Parathyroid adenoma (tissue), 2 donors: ENCODE data around the gene KCNJ12.

Experiments
- H2AFZ ChIP-seq: fragments of 300-600 bp; sonication (generic); one replicate; pipeline ENCODE4 v1.7.0; 2017; ENCODE audit warnings: antibody characterized with exemption, mild to moderate bottlenecking
- H3K27ac ChIP-seq: fragments of 300-600 bp; sonication (generic); one replicate; pipeline ENCODE4 v1.7.0; 2017
- H3K27me3 ChIP-seq: fragments of 300-600 bp; sonication (generic); one replicate; pipeline ENCODE4 v1.7.0; 2017; ENCODE audit warnings: low read length; ENCODE audit not compliant: control insufficient read depth, insufficient read depth
- H3K36me3 ChIP-seq: fragments of 300-600 bp; sonication (generic); one replicate; pipeline ENCODE4 v1.7.0; 2017; ENCODE audit warnings: low read length; ENCODE audit not compliant: control insufficient read depth, insufficient read depth
- H3K4me1 ChIP-seq: fragments of 300-600 bp; sonication (generic); one replicate; pipeline ENCODE4 v1.7.0; 2017; ENCODE audit warnings: control low read depth
- H3K4me2 ChIP-seq: fragments of 300-600 bp; sonication (generic); one replicate; pipeline ENCODE4 v1.7.0; 2017; ENCODE audit warnings: low read length
- H3K4me3 ChIP-seq: fragments of 300-600 bp; sonication (generic); one replicate; pipeline ENCODE4 v1.7.0; 2017; ENCODE audit warnings: low read depth, low read length
- H3K79me2 ChIP-seq: fragments of 300-600 bp; sonication (generic); one replicate; pipeline ENCODE4 v1.7.0; 2017; ENCODE audit warnings: control low read depth
- H3K9ac ChIP-seq: fragments of 300-600 bp; sonication (generic); one replicate; pipeline ENCODE4 v1.7.0; 2017; ENCODE audit warnings: mild to moderate bottlenecking
- H3K9me3 ChIP-seq: fragments of 300-600 bp; sonication (generic); one replicate; pipeline ENCODE4 v1.7.0; 2017; ENCODE audit warnings: low read length; ENCODE audit not compliant: control insufficient read depth
- TF ChIP-seq, protein P1 (sequence below): fragments of 300-600 bp; sonication (generic); IDR thresholded peaks from one replicate; pipeline ENCODE4 v1.7.0; 2017; ENCODE audit warnings: antibody characterized with exemption, mild to moderate bottlenecking
- donor health status: primary hyperparathyroidism.

KCNJ12 gene

GRCh38 chr17:21375162-21375560, 996 bp upstream of the KCNJ12 start:
- TF ChIP-seq, protein P1, sequence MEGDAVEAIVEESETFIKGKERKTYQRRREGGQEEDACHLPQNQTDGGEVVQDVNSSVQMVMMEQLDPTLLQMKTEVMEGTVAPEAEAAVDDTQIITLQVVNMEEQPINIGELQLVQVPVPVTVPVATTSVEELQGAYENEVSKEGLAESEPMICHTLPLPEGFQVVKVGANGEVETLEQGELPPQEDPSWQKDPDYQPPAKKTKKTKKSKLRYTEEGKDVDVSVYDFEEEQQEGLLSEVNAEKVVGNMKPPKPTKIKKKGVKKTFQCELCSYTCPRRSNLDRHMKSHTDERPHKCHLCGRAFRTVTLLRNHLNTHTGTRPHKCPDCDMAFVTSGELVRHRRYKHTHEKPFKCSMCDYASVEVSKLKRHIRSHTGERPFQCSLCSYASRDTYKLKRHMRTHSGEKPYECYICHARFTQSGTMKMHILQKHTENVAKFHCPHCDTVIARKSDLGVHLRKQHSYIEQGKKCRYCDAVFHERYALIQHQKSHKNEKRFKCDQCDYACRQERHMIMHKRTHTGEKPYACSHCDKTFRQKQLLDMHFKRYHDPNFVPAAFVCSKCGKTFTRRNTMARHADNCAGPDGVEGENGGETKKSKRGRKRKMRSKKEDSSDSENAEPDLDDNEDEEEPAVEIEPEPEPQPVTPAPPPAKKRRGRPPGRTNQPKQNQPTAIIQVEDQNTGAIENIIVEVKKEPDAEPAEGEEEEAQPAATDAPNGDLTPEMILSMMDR = no peak
- Histone ChIP-seq H3K4me3 (no peak overlapping the region), H3K27me3 (no peaks in the 10 kb centered on the region), H2AFZ (no peak overlapping the region), H3K9ac (no peak overlapping the region), H3K4me1 (peaks cover 6% of the 10 kb centered on the region), H3K79me2 (peaks cover 3% of the 10 kb centered on the region), H3K4me2 (no peak overlapping the region), H3K9me3 (no peaks in the 10 kb centered on the region), H3K27ac (no peak overlapping the region), H3K36me3 (no peaks in the 10 kb centered on the region)

DNA sequence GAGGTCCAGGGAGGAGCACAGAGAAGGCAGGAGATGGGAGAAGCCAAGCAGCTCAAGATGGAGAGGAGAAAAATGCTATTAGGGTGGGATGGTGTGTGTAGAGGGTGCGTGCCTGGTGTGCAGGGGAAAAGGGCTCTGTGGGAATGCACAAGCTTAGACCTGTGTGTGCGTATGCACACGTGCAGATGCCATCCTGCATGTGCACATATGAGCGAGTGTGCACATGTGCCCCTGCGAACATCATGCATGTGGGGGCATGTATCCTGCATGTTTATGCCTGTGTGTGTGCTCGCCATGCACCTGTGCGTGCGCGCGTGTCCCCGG, 438 bp upstream of the KCNJ12 start:
- Histone ChIP-seq H3K36me3 (no peaks in the 10 kb centered on the region), H3K79me2 (peaks cover 6% of the 10 kb centered on the region), H3K4me2 (peak overlapping the region; percentile 77), H3K27me3 (no peaks in the 10 kb centered on the region), H3K4me3 (no peak overlapping the region), H3K4me1 (peaks cover 6% of the 10 kb centered on the region), H3K9me3 (no peaks in the 10 kb centered on the region), H3K9ac (no peak overlapping the region), H3K27ac (no peak overlapping the region), H2AFZ (peak overlapping the region; percentile 83)
- TF ChIP-seq, protein P1 = no peak

DNA sequence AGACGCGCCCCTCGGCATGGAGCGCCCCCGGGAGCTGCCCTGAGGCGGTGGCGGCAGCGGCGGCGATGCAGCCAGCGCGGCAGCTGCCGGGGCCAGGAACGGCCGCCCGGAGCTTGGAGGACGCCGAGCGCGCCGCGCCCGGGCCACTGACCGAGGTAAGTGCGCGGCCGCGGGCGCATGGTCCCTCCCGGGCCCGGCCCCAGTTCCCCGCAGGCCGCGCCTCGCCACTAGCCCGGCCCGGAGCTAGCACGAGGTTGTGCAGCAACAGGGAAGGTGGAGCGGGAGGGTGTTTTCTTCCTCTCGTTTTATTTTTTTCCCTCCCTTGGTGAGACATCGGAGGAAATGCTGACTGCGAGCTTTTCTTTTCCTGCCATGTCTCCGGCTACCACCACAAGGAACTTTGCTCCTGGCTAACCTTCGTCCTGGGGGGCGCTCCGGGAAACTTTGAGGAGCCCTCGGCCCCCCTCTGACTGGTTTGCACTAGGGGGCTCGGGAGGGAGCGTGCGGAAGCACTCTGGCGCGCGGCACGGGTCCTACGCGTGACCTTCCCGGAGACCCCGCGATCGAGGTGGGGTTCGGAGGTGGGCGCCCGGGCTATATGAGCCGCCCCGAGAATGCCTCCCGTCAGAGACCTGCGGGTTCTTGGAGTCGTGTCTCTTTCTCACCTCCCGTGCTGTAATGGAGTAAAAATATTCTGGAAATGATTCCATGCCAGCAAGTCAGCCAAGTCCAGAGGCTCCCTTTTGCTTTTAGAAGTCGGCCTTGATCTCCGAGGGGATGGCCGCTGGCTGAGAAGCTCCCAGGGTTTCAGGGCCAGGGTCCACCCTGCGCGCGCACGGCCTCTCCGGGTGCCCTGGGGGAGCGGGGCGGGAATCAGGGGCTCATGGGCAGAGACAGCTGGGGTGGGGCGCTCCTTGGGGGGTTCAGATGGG, 868 bp downstream of the KCNJ12 start:
- no peaks in the 10 kb centered on the region for H3K36me3 ChIP-seq
- H3K9ac ChIP-seq = no peak overlapping the region
- H3K27ac ChIP-seq = no peak overlapping the region
- peak overlapping the region; percentile 77 for H3K4me2 ChIP-seq
- H3K4me3 ChIP-seq = peak overlapping the region; percentile 51
- peaks cover 6% of the 10 kb centered on the region for H3K4me1 ChIP-seq
- TF ChIP-seq, protein P1 = no peak
- H3K9me3 ChIP-seq = no peaks in the 10 kb centered on the region
- H3K27me3 ChIP-seq = no peaks in the 10 kb centered on the region
- H3K79me2 ChIP-seq = peaks cover 6% of the 10 kb centered on the region
- H2AFZ ChIP-seq = peak overlapping the region; percentile 88

DNA sequence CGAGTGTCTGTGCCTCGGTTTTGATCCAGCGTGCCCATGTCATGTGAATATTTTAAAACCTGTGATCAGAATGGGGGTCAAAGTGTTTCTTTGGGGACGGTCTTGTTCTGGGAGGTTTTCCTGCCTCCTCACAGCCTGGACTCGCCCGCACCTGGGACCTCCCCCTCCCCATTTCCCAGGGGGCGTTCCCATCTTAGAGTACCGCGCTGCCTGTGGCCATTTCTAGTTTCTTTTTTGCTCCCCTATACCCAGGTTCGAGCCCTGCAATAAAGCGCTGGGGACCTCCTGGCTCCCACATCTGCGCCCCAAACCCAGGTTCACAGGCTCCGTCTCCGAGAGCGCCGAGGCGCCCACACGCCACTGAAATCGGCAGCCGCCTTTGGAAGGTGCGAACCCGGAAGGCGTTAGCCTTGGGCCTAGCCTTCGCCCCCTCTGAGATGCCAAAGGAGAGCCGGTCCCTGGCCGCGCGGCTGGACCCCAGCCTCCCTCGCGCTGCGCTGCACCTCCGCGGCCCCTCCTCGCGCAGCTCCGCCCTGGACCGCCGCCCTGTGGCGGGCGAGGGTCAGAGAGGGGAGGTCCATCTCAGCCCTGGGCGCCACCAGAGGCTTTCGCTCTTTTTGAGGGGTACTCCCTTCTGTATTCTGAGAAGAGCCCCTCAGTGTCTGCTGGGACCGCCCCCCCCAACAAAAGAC, 1.7 kb downstream of the KCNJ12 start:
- H3K27ac ChIP-seq = no peak overlapping the region

More for the DNA sequence above, 1.7 kb downstream of the KCNJ12 start:
- Histone ChIP-seq H3K4me2 (peak overlapping the region; percentile 77), H3K27me3 (no peaks in the 10 kb centered on the region), H3K9ac (no peak overlapping the region), H3K36me3 (no peaks in the 10 kb centered on the region), H3K4me1 (peaks cover 6% of the 10 kb centered on the region), H3K4me3 (peak overlapping the region; percentile 51), H3K9me3 (no peaks in the 10 kb centered on the region), H3K79me2 (peaks cover 6% of the 10 kb centered on the region), H2AFZ (peak overlapping the region; percentile 88)
- TF ChIP-seq, protein P1 = no peak
